Retinal pigment epithelial cell (primary cell): ENCODE results near the gene TUBB.

ENCODE experiments used
- DNase-seq: peaks from one replicate; pipeline ENCODE4 v3.0.0-alpha.2; 2010; ENCODE audit warnings: low read depth
- H3K4me3 ChIP-seq: 2 replicates; pipeline ENCODE4 v1.5.1; 2011; ENCODE audit warnings: mild to moderate bottlenecking, low read length, control low read depth, moderate library complexity
- CTCF ChIP-seq: conservative IDR thresholded peaks from 2 replicates; pipeline ENCODE4 v1.5.1; 2011; ENCODE audit warnings: low read depth, low read length, control low read depth, inconsistent platforms

Gene TUBB

DNA sequence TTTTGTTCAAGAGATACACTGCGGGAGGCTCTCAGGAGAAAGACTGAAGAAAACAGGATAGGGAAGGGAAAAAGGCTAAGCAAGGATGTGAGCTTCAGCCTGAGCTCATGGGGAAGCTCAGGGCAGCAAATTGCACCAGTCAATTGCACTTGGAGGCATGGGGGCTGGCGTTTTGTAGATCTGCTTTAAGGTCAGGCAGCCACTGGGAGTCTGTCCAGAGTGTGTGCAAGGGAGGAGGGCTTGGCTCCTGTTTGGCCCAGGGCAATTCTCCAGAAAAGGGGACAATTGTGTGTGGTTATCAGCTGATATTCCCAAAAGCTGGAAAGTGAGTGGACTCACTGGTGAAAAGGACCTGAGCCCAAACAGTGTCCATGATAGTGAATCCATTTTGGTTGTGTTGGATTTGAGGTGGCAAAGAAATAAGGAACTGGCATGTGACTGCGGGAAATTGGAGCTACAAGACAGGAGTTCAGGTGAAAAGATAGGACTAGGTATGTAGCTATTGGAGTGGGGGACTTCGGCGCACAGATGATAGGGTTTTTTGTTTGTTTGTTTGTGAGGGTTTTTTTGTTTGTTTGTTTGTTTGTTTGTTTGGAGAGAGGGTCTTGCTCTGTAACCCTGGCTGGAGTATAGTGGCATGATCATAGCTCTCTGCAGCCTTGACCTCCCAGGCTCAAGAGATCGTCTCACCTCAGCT, 46.5 kb downstream of the TUBB start:
- DNase-seq: no peak
- no peak overlapping the region for H3K4me3 ChIP-seq
- TF ChIP-seq CTCF: no peak

DNA sequence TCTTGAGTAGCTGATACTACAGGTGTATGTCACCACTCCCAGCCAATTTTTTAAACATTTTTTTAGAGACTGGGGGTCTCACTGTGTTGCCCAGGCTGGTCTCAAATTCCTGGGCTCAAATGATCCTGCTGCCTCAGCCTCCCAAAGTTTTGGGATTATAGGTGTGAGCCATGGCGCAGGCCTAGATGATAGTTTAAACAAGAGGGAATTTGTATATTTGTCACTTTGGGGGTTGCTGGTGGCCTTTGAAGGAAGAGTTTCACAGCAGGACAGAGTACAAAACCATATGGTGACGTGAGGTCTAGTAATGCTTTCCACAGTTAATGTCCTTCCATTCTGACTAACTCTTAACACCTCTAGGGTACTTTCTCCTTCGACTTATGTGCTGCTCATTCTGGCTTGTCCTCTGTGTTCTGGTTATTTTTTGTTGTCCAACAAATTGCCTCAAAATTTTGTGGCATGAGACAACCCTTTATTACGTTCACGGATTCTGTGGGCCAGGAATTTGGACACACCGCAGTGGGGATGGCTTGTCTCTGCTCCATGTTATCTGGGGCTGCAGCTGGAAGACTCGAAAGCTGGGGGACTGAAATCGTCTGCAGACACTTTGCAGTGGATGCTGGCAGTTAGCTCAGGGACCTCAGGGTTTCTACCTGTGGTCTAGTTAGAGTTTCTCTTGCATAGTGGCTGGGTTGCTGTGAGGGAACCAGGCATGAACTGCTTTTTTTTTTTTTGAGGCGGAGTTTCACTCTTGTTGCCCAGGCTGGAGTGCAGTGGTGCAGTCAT, 47.2 kb downstream of the TUBB start:
- no peak for TF ChIP-seq CTCF
- no peak overlapping the region for H3K4me3 ChIP-seq
- no peak for DNase-seq

DNA sequence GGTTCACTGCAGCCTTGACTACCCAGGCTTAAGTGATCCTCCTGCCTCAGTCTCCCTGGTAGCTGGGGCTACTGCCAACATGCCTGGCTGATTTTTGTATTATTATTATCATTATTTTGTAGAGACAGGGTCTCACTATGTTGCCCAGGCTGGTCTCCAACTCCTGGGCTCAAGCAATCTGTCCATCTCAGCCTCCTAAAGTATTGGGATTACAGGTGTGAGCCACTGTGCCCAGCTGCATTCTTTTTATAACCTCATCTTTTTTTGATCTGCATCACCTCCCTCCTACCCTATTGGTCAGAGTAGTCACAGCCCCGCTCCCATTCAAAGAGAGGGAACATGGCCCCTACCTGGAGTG, 47.8 kb downstream of the TUBB start:
- DNase-seq: no peak
- no peak for TF ChIP-seq CTCF
- no peak overlapping the region for H3K4me3 ChIP-seq

- no peak for DNase-seq
- H3K4me3 ChIP-seq: no peak overlapping the region
- no peak for TF ChIP-seq CTCF
These were observed 48.5 kb downstream of the TUBB start for GRCh38 chr6:30768634-30769087.

- H3K4me3 ChIP-seq: peak overlapping the region; percentile 16
- no peak for TF ChIP-seq CTCF
- DNase-seq: peak; percentile 84
These were observed 49.1 kb downstream of the TUBB start for GRCh38 chr6:30769088-30769852.

DNA sequence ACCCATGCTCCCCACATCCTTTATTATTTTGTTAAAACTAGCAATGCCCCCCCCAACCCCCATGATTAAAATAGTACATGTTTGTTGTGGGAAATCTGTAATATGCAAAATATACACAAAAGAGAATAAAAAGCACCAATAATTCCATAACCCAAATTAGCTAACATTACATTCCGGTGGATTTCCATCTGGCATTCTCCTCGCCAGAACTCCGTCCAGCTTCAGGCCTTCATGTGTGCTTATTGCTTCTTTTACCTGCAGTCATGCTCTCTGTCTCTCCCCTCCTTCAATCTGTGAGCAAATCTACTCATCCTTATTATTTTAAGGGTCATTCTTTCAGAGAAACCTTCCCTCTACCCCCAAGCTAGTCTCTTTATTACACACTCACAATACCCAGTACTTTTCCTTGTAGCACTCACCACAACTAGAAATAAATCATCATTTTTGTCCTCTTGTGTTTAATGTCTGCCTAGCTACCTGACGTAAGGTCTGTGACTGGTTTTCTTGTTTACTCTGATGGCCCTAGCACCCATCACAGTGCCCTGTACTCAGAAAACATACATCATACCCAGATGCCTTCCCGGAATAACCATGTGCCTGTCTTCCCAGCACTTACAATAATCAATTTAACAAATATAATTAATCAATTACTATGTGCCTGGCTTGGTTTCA, 49.8 kb downstream of the TUBB start:
- DNase-seq: no peak
- TF ChIP-seq CTCF: no peak
- H3K4me3 ChIP-seq: no peak overlapping the region
